Mesendoderm (in vitro differentiated cells): Measurements from ENCODE around the gene C2CD3.
A peak's percentile ranks its signal among the peaks of the same experiment; 100 is the strongest.

Experiments
- DNase-seq: peaks from one replicate; pipeline ENCODE4 v3.0.0; 2013
- H2AK5ac ChIP-seq: 2 replicates; pipeline ENCODE4 v1.6.1; 2013; ENCODE audit warnings: low read length, inconsistent platforms
- H2BK120ac ChIP-seq: 2 replicates; pipeline ENCODE4 v1.6.1; 2013; ENCODE audit warnings: low read depth, mild to moderate bottlenecking, low read length, moderate library complexity, mixed read lengths
- H2BK15ac ChIP-seq: replicated peaks from 2 replicates; pipeline ENCODE4 v1.6.1; 2013; ENCODE audit warnings: low read depth, mild to moderate bottlenecking, moderate library complexity
- H2BK5ac ChIP-seq: 2 replicates; pipeline ENCODE4 v1.6.1; 2013; ENCODE audit warnings: low read length, inconsistent platforms
- H3K18ac ChIP-seq: 2 replicates; pipeline ENCODE4 v1.6.1; 2013; ENCODE audit warnings: mild to moderate bottlenecking, low read length, mixed read lengths
- H3K23ac ChIP-seq: one replicate; pipeline ENCODE4 v1.6.1; 2013; ENCODE audit warnings: low read length
- H3K27ac ChIP-seq: 2 replicates; pipeline ENCODE4 v1.5.1; 2013; ENCODE audit warnings: low read depth, mild to moderate bottlenecking, inconsistent platforms, low read length, moderate library complexity
- H3K27me3 ChIP-seq: 2 replicates; pipeline ENCODE4 v1.6.1; 2013; ENCODE audit warnings: low read length, control low read depth, mild to moderate bottlenecking, inconsistent platforms; ENCODE audit not compliant: insufficient read depth, poor library complexity
- H3K36me3 ChIP-seq: 2 replicates; pipeline ENCODE4 v1.6.1; 2013; ENCODE audit warnings: low read length, inconsistent platforms; ENCODE audit not compliant: control insufficient read depth, insufficient read depth
- H3K4ac ChIP-seq: one replicate; pipeline ENCODE4 v1.6.1; 2013; ENCODE audit warnings: low read depth, mild to moderate bottlenecking, low read length, moderate library complexity
- H3K4me1 ChIP-seq: 2 replicates; pipeline ENCODE4 v1.6.1; 2013; ENCODE audit warnings: low read depth, low read length, inconsistent platforms; ENCODE audit not compliant: control insufficient read depth
- H3K4me2 ChIP-seq: 2 replicates; pipeline ENCODE4 v1.6.1; 2013; ENCODE audit warnings: low read length
- H3K4me3 ChIP-seq: 2 replicates; pipeline ENCODE4 v1.5.1; 2013; ENCODE audit warnings: mild to moderate bottlenecking, low read length
- H3K56ac ChIP-seq: one replicate; pipeline ENCODE4 v1.6.1; 2013; ENCODE audit warnings: low read length
- H3K79me1 ChIP-seq: 2 replicates; pipeline ENCODE4 v1.6.1; 2013; ENCODE audit warnings: low read length, inconsistent platforms
- H3K79me2 ChIP-seq: 2 replicates; pipeline ENCODE4 v1.6.1; 2013; ENCODE audit warnings: mild to moderate bottlenecking, low read length; ENCODE audit not compliant: control insufficient read depth, insufficient read depth
- H3K9ac ChIP-seq: 2 replicates; pipeline ENCODE4 v1.6.1; 2013; ENCODE audit warnings: low read length, inconsistent platforms
- H4K5ac ChIP-seq: one replicate; pipeline ENCODE4 v1.6.1; 2013; ENCODE audit warnings: low read length
- H4K8ac ChIP-seq: one replicate; pipeline ENCODE4 v1.6.1; 2013; ENCODE audit warnings: low read depth, mild to moderate bottlenecking, control low read depth, low read length, moderate library complexity
- WGBS: extraction: QIAGEN DNeasy Blood & Tissue Kit; methylation state at CpG from one replicate; pipeline ENCODE4 v1.1.7; 2013; ENCODE audit warnings: low lambda C conversion rate, missing lambda C conversion rate; ENCODE audit not compliant: insufficient coverage; ENCODE audit errors: extremely low coverage; 5-methylcytosine and 5-hydroxymethylcytosine counted together

Gene C2CD3

DNA sequence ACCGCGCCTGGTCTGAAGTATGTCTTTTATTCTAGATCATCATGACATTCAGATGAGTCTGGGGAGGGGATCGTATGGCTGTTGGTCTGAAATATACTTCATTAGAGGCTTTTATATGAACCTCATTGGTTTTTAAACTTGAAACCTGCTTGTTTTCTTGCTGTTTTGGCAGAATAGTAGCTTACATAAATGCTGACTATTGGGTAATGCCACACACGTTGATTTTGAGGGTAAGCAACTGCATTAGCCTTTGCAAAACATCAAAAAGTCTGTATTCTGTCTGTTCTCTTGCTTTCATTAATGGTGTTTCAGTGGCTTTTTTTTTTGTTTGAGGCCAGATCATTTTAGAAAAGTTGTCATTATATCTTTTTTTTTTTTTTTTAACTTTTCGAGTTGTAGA lies 14.5 kb upstream of the C2CD3 start:
- Histone ChIP-seq H3K27ac (no peak overlapping the region), H3K4me2 (no peak overlapping the region), H4K5ac (no peak overlapping the region), H3K79me1 (no peaks in the 10 kb centered on the region), H3K36me3 (no peaks in the 10 kb centered on the region), H2AK5ac (no peak overlapping the region), H3K4ac (no peak overlapping the region), H3K18ac (no peak overlapping the region), H3K56ac (no peak overlapping the region), H2BK15ac (no peak overlapping the region), H3K4me1 (no peaks in the 10 kb centered on the region), H3K4me3 (no peak overlapping the region), H2BK5ac (no peak overlapping the region), H2BK120ac (no peak overlapping the region), H3K27me3 (no peaks in the 10 kb centered on the region), H3K9ac (no peak overlapping the region), H3K79me2 (no peaks in the 10 kb centered on the region), H3K23ac (no peak overlapping the region), H4K8ac (no peak overlapping the region)
- no peak for DNase-seq
- 100% methylated on average over 1 of the region's 5 CpGs for WGBS

DNA sequence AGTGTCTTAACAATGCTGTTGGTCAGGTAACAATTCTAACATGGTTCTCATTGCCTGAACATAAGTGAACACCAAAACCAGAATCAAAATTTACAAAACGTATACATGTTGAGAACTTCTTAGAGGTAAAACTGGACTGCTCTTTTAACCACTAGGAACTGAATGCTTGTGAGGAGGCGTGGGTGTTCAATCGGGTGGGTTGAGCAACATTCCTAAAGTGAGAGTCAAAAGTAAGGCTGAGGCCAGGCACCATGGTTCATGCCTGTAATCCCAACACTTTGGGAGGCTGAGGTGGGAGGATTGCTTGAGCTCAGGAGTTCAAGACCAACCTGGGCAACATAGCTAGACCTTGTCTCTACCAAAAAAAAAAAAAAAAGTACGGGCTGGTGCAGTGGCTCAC lies 11.8 kb upstream of the C2CD3 start:
- Histone ChIP-seq H3K36me3 (no peaks in the 10 kb centered on the region), H4K5ac (no peak overlapping the region), H3K79me2 (no peaks in the 10 kb centered on the region), H3K23ac (no peak overlapping the region), H3K4me3 (no peak overlapping the region), H2BK15ac (no peak overlapping the region), H3K27ac (no peak overlapping the region), H3K4me2 (no peak overlapping the region), H2AK5ac (no peak overlapping the region), H3K18ac (no peak overlapping the region), H3K9ac (no peak overlapping the region), H3K79me1 (no peaks in the 10 kb centered on the region), H3K27me3 (no peaks in the 10 kb centered on the region), H2BK120ac (no peak overlapping the region), H3K4me1 (no peaks in the 10 kb centered on the region), H4K8ac (no peak overlapping the region), H3K56ac (no peak overlapping the region), H2BK5ac (no peak overlapping the region), H3K4ac (no peak overlapping the region)
- DNase-seq = no peak
- WGBS = no CpG with 5 or more reads among the region's 4 CpGs

DNA sequence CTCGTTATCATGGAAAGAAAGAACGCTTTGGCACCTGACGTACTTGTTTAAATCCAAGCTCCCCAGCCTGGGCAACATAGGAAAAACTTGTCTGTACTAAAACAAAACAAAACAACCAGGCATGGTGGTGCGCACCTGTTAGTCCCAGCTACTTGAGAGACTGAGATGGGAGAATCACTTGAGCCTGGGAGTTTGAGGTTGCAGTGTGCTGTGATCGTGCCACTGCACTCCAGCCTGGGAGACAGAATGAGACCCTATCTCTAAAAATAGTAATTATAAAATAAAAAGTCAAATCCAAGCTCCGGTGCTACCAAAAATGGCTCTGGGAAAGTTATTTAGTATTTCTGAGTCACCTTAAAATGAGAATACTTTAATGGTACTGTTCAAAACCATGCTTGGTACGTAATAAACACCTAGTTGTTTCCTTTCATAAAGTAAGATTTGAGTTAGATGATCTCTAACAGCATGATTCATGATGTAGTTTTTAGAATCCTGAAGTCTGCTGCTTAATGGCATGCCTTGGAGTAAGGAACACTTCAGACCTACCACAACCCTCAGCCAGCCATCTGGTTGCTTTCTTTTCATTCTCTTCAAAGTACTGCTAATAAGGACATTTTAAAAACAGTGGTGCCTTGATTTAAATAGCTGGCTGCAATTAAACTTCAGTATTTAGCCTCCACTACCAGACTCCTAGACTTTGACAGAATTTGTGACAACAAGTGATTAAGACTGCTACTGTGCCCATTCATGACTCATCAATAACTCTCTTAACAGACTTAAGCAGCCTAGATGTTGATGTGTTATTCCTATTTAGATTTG lies 8.6 kb upstream of the C2CD3 start:
- H3K79me2 ChIP-seq = no peaks in the 10 kb centered on the region
- no peak overlapping the region for H3K9ac ChIP-seq
- H3K27me3 ChIP-seq = no peaks in the 10 kb centered on the region
- no peaks in the 10 kb centered on the region for H3K4me1 ChIP-seq
- H3K27ac ChIP-seq = no peak overlapping the region
- no peaks in the 10 kb centered on the region for H3K79me1 ChIP-seq
- DNase-seq = no peak
- H2AK5ac ChIP-seq = no peak overlapping the region
- H3K4me2 ChIP-seq = no peak overlapping the region
- H2BK5ac ChIP-seq = no peak overlapping the region
- H4K8ac ChIP-seq = no peak overlapping the region
- no peak overlapping the region for H2BK120ac ChIP-seq
- no peak overlapping the region for H3K23ac ChIP-seq
- no peak overlapping the region for H2BK15ac ChIP-seq
- no peak overlapping the region for H3K4ac ChIP-seq
- no CpG with 5 or more reads among the region's 7 CpGs for WGBS
- no peak overlapping the region for H3K4me3 ChIP-seq
- no peak overlapping the region for H3K18ac ChIP-seq
- H3K56ac ChIP-seq = no peak overlapping the region
- no peaks in the 10 kb centered on the region for H3K36me3 ChIP-seq
- no peak overlapping the region for H4K5ac ChIP-seq

DNA sequence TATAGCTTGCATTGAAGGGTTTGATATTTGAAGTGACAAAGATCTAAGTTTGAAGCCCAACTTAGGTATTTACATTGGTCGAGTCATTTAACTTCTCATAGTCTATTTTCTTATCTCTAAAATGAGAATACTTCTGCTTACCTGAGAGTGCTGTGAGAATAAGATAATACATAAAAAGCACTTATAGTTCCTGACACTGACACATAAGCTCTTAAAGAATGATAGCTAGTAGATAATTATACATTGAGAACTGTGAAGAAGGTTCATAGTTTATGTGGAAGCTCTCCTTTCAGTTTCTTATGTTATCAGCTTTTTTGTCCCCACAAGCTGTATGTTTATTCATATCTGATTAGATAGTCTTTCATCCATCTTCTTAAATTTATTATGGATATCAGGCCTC lies 5.1 kb upstream of the C2CD3 start:
- peaks cover 11% of the 10 kb centered on the region for H3K79me2 ChIP-seq
- H3K36me3 ChIP-seq = no peaks in the 10 kb centered on the region
- peaks cover 5% of the 10 kb centered on the region for H3K4me1 ChIP-seq
- no CpG with 5 or more reads among the region's 1 CpG for WGBS
- H2BK15ac ChIP-seq = no peak overlapping the region
- H3K27ac ChIP-seq = no peak overlapping the region
- no peak overlapping the region for H2BK120ac ChIP-seq
- H3K4me2 ChIP-seq = no peak overlapping the region
- no peak overlapping the region for H2BK5ac ChIP-seq
- no peak overlapping the region for H4K8ac ChIP-seq
- no peak overlapping the region for H4K5ac ChIP-seq
- H3K4ac ChIP-seq = no peak overlapping the region
- DNase-seq = no peak
- H3K23ac ChIP-seq = no peak overlapping the region
- no peak overlapping the region for H3K4me3 ChIP-seq
- H3K9ac ChIP-seq = no peak overlapping the region
- no peak overlapping the region for H3K56ac ChIP-seq
- H3K79me1 ChIP-seq = peaks cover 7% of the 10 kb centered on the region
- no peak overlapping the region for H3K18ac ChIP-seq
- H2AK5ac ChIP-seq = no peak overlapping the region
- H3K27me3 ChIP-seq = no peaks in the 10 kb centered on the region

DNA sequence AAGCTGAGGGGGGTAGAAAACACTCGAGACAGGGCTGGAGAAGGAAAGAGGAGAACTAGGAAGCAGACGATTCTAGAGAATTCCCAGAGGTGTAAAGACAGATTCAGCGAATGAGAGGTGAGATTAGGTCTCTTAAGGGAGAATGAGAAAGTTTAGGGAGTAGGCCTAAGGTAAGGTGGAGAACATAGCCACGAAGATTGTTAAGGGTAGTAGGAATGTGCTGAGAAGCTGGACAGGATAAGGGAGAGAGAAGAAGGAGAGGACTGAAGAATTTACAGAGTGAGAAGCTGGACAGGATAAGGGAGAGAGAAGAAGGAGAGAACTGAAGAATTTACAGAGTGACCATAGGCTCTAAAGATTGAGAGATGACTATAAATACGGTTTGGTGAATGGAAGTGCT lies 1.2 kb upstream of the C2CD3 start:
- H3K36me3 ChIP-seq = no peaks in the 10 kb centered on the region
- H3K18ac ChIP-seq = no peak overlapping the region
- H2BK5ac ChIP-seq = no peak overlapping the region
- peak overlapping the region; percentile 90 for H3K4me3 ChIP-seq
- H2AK5ac ChIP-seq = no peak overlapping the region
- H3K79me2 ChIP-seq = peaks cover 16% of the 10 kb centered on the region
- no CpG with 5 or more reads among the region's 5 CpGs for WGBS
- no peak overlapping the region for H4K8ac ChIP-seq
- H3K4me2 ChIP-seq = peak overlapping the region; percentile 74
- H3K4me1 ChIP-seq = peaks cover 10% of the 10 kb centered on the region
- no peak overlapping the region for H3K27ac ChIP-seq
- no peak overlapping the region for H4K5ac ChIP-seq
- no peak overlapping the region for H3K4ac ChIP-seq
- DNase-seq = peak; percentile 21
- peak overlapping the region; percentile 81 for H3K9ac ChIP-seq
- no peaks in the 10 kb centered on the region for H3K27me3 ChIP-seq
- no peak overlapping the region for H3K23ac ChIP-seq
- no peak overlapping the region for H2BK120ac ChIP-seq
- peak overlapping the region; percentile 99 for H3K56ac ChIP-seq
- peaks cover 14% of the 10 kb centered on the region for H3K79me1 ChIP-seq
- no peak overlapping the region for H2BK15ac ChIP-seq

DNA sequence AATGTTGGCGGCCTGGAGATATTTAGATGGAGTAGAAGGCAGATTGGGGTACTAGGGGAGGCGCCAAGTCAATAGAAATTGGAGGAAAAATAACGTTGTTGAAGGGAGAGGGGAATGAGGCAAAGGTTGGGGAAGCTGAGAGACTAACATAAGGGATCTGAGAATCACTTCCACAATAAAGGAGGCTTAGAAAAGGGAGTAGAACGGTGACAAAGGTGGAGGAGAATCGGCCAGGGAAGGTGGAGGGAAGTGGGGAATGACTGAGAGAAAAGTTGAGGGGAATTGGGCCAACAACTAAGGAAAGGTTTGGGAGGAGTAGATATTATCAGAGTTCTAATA lies 797 bp upstream of the C2CD3 start:
- Histone ChIP-seq H2AK5ac (no peak overlapping the region), H3K4ac (no peak overlapping the region), H3K36me3 (no peaks in the 10 kb centered on the region), H3K4me1 (peaks cover 10% of the 10 kb centered on the region), H3K4me2 (peak overlapping the region; percentile 74), H2BK5ac (peak overlapping the region; percentile 7), H3K56ac (peak overlapping the region; percentile 99), H4K8ac (no peak overlapping the region), H3K23ac (peak overlapping the region; percentile 86), H2BK15ac (no peak overlapping the region), H3K79me2 (peaks cover 16% of the 10 kb centered on the region), H4K5ac (no peak overlapping the region), H3K79me1 (peaks cover 14% of the 10 kb centered on the region), H3K27me3 (no peaks in the 10 kb centered on the region), H3K27ac (peak overlapping the region; percentile 36), H3K4me3 (peak overlapping the region; percentile 90), H3K9ac (peak overlapping the region; percentile 81), H3K18ac (no peak overlapping the region), H2BK120ac (no peak overlapping the region)
- WGBS = no CpG with 5 or more reads among the region's 5 CpGs
- DNase-seq = no peak
